Kidney (tissue), 14 donors: ENCODE results near the gene HNF1B. TPM values are rescaled to one million over a fixed set of nuclear protein-coding genes. Genes with fewer than 3 reads are reported as not detected.

Experiments used
- DNase-seq, 5 donors: peaks; one replicate each; pipeline ENCODE4 v3.0.0-alpha.2; 2013 to 2020
- FAIRE-seq: peaks from 2 replicates; lab custom pipeline; 2012; peaks lifted over from hg19 to GRCh38; lab: Jason Lieb, UNC
- H3K27ac ChIP-seq, 2 donors: one replicate each; pipeline ENCODE4 v1.7.0; 2013; ENCODE audit warnings: low read depth in 2 of 2, low read length in 2 of 2, inconsistent platforms in 1 of 2
- H3K27me3 ChIP-seq: one replicate; pipeline ENCODE4 v1.7.1; 2013; ENCODE audit warnings: low read length, inconsistent platforms; ENCODE audit not compliant: control insufficient read depth, insufficient read depth
- H3K36me3 ChIP-seq, 3 donors: one replicate each; pipeline versions ENCODE4 v1.7.0 to v1.7.1; 2013; ENCODE audit warnings: low read length in 3 of 3, control low read depth in 1 of 3, inconsistent platforms in 1 of 3; ENCODE audit not compliant: insufficient read depth in 3 of 3, control insufficient read depth in 2 of 3
- H3K4me1 ChIP-seq, 3 donors: one replicate each; pipeline versions ENCODE4 v1.7.0 to v1.7.1; 2013; ENCODE audit warnings: low read length in 3 of 3, inconsistent platforms in 1 of 3, low read depth in 1 of 3; ENCODE audit not compliant: control insufficient read depth in 2 of 3, insufficient read depth in 2 of 3
- H3K4me3 ChIP-seq, 3 donors: one replicate each; pipeline versions ENCODE4 v1.7.0 to v1.8.1; 2013; ENCODE audit warnings: low read length in 3 of 3, control low read depth in 1 of 3, inconsistent platforms in 1 of 3
- H3K9ac ChIP-seq, 3 donors: one replicate each; pipeline versions ENCODE4 v1.7.0 to v1.7.1; 2013; ENCODE audit warnings: low read length in 3 of 3, control low read depth in 1 of 3, inconsistent platforms in 1 of 3
- H3K9me3 ChIP-seq, 3 donors: one replicate each; pipeline versions ENCODE4 v1.7.0 to v1.7.1; 2013; ENCODE audit warnings: low read length in 3 of 3, control low read depth in 1 of 3, inconsistent platforms in 1 of 3; ENCODE audit not compliant: control insufficient read depth in 2 of 3, insufficient read depth in 1 of 3
- intact Hi-C: fragments of 100-400 bp; cut with DNase I; formaldehyde crosslinking; loops from one replicate; pipeline ENCODE4 v1.11.1; 2022
- polyA plus RNA-seq: library from polyadenylated mRNA; stranded (reverse); fragments of 350-450 nt; fragmentation: Illumina TruSeq; extraction: RNeasy Lipid Tissue Mini Kit (QIAGEN cat#74804); gene quantifications from one replicate; pipeline ENCODE4 v1.2.3, GENCODE V29; 2014; ENCODE audit warnings: low read depth, low replicate concordance; ENCODE audit not compliant: insufficient read depth
- total RNA-seq: library from RNA; stranded (reverse); fragmentation: NEBNext Ultra II Directional; extraction: Animal tissue kit (Norgen Biotek cat#: 25700); gene quantifications from one replicate; pipeline ENCODE4 v1.2.1, GENCODE V29; 2021
- TF ChIP-seq, protein P1 (sequence below): IDR thresholded peaks from 3 replicates; pipeline ENCODE4 v1.5.1; 2012; ENCODE audit warnings: mild to moderate bottlenecking, moderate library complexity, borderline replicate concordance; ENCODE audit not compliant: insufficient read depth; ENCODE audit errors: extremely low read depth
- donor health status: control.
- donor health status: control.
- donor health status: control.
- donor health status: control.
- donor health status: control.
- donor health status: DM: yes; HTN: yes; CAD: no.
- donor health status: Normal renal cell carcinoma (clear cell type).

HNF1B gene
- total and polyA plus RNA-seq, 2 donors from 2014 or later, result 84.1 to 185 TPM

GRCh38 chr17:37710344-37710886 lies 34.4 kb downstream of the HNF1B start:
- H3K4me1 ChIP-seq, result peaks cover 7 to 44% (median 41%) of the 10 kb centered on the region in 3 donors
- TF ChIP-seq, protein P1, sequence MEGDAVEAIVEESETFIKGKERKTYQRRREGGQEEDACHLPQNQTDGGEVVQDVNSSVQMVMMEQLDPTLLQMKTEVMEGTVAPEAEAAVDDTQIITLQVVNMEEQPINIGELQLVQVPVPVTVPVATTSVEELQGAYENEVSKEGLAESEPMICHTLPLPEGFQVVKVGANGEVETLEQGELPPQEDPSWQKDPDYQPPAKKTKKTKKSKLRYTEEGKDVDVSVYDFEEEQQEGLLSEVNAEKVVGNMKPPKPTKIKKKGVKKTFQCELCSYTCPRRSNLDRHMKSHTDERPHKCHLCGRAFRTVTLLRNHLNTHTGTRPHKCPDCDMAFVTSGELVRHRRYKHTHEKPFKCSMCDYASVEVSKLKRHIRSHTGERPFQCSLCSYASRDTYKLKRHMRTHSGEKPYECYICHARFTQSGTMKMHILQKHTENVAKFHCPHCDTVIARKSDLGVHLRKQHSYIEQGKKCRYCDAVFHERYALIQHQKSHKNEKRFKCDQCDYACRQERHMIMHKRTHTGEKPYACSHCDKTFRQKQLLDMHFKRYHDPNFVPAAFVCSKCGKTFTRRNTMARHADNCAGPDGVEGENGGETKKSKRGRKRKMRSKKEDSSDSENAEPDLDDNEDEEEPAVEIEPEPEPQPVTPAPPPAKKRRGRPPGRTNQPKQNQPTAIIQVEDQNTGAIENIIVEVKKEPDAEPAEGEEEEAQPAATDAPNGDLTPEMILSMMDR, result no peak
- no peak overlapping the region for H3K9ac ChIP-seq
- no peaks in the 10 kb centered on the region for H3K9me3 ChIP-seq
- peak overlapping the region; percentile 68 to 88 for H3K27ac ChIP-seq
- intact Hi-C loops, result no loop called here
- peak; percentile 69 to 88 (median 80) for DNase-seq
- peaks cover 6 to 59% (median 7%) of the 10 kb centered on the region in 3 donors for H3K36me3 ChIP-seq
- H3K4me3 ChIP-seq, result no peak overlapping the region
- H3K27me3 ChIP-seq, result no peaks in the 10 kb centered on the region
- FAIRE-seq, result no peak

- Histone ChIP-seq H3K27ac (peak overlapping the region; percentile 88 to 90), H3K9me3 (no peaks in the 10 kb centered on the region), H3K4me1 (peaks cover 7 to 39% (median 28%) of the 10 kb centered on the region in 3 donors), H3K36me3 (peaks cover 7 to 63% (median 10%) of the 10 kb centered on the region in 3 donors), H3K9ac (peak overlapping the region in 1 of 3 donors; percentile 74), H3K4me3 (peak overlapping the region in 1 of 3 donors; percentile 18), H3K27me3 (no peaks in the 10 kb centered on the region)
- intact Hi-C loops, result no loop called here
- TF ChIP-seq, protein P1, result no peak
- no peak for FAIRE-seq
- peak in 4 of 5 donors; percentile 48 to 91 (median 60) for DNase-seq
These were observed 36.1 kb downstream of the HNF1B start for GRCh38 chr17:37708616-37709212.

DNA sequence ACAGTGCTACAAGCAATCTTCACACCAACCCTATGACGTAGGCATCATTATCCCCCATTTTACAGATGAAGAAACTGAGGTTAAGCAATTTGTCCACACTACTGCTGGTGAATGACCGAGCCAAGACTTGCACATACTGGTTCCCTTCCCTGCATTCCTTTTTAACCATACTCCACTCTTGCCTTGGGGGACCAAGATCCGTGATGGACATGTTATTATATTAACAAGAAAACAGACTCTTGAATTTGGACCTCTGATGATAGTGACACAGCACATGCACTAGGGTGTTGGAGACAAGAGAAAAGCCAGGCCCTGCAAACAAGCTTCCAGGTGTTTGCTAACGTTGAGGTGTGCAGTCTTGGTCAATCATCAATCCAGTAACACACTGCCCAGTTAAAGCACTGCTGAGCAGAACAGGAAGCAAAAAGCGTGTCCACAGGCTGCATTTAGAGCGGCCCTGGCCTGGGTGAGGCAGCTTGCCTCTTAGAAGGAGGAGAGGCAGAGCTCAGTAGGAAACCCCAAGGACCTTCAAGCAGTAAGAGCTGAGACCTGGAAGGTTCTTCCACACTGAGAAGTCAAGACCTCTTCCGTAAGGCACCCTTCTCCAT lies 36.7 kb downstream of the HNF1B start:
- Histone ChIP-seq H3K4me3 (peak overlapping the region in 1 of 3 donors; percentile 18), H3K36me3 (peaks cover 7 to 67% (median 10%) of the 10 kb centered on the region in 3 donors), H3K27me3 (no peaks in the 10 kb centered on the region), H3K9me3 (no peaks in the 10 kb centered on the region), H3K4me1 (peaks cover 7 to 35% (median 25%) of the 10 kb centered on the region in 3 donors), H3K27ac (peak overlapping the region; percentile 88 to 90), H3K9ac (peak overlapping the region in 1 of 3 donors; percentile 74)
- intact Hi-C loops, result no loop called here
- DNase-seq, result peak in 4 of 5 donors; percentile 65 to 77 (median 68)
- FAIRE-seq, result no peak
- TF ChIP-seq, protein P1, result no peak
